ENCODE results near the gene NFIA. TPM values are rescaled to one million over a fixed set of nuclear protein-coding genes. Genes with fewer than 3 reads are reported as not detected.

Gene NFIA
- total and polyA plus RNA-seq, 5 experiments from 2014 or later, result 6.3 to 7.8 (median 7.4) TPM

- ATAC-seq, result no peak
- no peaks in the 10 kb centered on the region for H3K4me1 Mint-ChIP-seq
- POLR2A ChIA-PET, result no interaction called here
These were observed 399.9 kb downstream of the NFIA start for GRCh38 chr1:61482170-61482734.

DNA sequence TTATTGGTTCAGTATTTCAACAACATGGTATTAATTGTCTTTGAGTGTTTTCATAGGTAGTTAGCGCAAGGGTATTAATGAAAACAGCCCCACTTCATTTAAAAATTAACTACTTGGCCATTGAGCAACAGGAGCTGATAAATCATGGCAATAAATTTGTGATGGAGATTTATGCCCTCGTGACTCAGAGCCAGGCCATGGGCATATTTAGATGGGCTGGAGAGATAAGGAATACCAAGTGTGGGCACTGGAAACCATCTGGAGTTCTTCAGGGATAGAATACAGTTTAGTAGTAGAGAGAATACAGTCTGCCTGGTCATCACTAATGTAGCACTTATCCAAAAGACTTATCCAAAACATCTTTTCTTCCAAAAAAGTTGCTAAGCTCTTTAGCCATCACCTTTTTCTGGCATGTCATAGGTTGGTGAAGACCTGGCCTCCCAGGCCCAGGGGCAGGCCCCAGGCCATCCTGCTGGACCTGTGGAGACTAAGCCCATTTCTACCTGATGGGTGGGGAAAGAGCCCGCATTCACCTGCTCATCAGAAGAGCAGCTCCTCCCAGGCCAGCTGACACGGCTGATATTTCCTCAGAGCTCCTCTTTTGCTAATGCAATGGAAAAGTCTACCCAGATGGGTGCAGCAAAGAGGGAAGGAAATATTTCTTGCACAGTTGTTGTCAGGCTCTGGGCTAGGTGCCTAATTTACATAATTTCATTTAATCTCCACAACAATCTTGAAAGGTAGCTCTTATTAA lies 404.6 kb downstream of the NFIA start:
- Mint-ChIP-seq H3K27ac (no peak overlapping the region), H3K4me3 (no peak overlapping the region)
- POLR2A ChIA-PET, result no interaction called here

More at GRCh38 chr1:61482170-61482734, 399.9 kb downstream of the NFIA start:
- Mint-ChIP-seq H3K4me3 (no peak overlapping the region), H3K36me3 (no peaks in the 10 kb centered on the region), H3K9me3 (no peaks in the 10 kb centered on the region), H3K27me3 (peaks cover 1 to 16% (median 6%) of the 10 kb centered on the region in 5 donors), H3K27ac (no peak overlapping the region)
- no peak for DNase-seq

DNA sequence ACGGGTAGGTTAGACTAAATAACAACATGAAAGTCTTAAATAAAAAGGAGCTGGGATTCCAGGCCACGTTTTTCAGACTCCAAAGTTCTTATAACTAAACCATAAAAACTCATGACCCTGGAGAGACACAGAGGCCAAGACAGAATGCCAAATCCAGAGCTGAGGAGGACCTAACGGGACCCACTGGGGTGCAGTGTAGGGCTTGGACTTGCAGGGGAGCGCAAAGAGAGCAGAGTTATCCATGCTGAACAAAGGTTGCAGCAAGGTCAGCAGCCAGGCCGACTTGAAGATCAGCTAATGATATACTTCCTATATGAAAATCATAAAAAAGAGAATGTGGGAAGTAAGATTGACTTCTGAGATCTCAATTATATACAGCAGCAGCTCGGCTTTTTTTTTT lies 405.4 kb downstream of the NFIA start:
- DNase-seq, result no peak
- no peaks in the 10 kb centered on the region for H3K9me3 Mint-ChIP-seq
- peaks cover 0 to 5% (median 2%) of the 10 kb centered on the region in 5 donors for H3K27me3 Mint-ChIP-seq
- no peak overlapping the region for H3K4me3 Mint-ChIP-seq
- POLR2A ChIA-PET, result no interaction called here
- H3K27ac Mint-ChIP-seq, result no peak overlapping the region
- no peaks in the 10 kb centered on the region for H3K4me1 Mint-ChIP-seq
- ATAC-seq, result no peak
- no peaks in the 10 kb centered on the region for H3K36me3 Mint-ChIP-seq

More for the DNA sequence above, 404.6 kb downstream of the NFIA start:
- ATAC-seq (no peak), DNase-seq (no peak)
- Mint-ChIP-seq H3K9me3 (no peaks in the 10 kb centered on the region), H3K36me3 (no peaks in the 10 kb centered on the region), H3K27me3 (peaks cover 0 to 7% (median 2%) of the 10 kb centered on the region in 5 donors), H3K4me1 (no peaks in the 10 kb centered on the region)

DNA sequence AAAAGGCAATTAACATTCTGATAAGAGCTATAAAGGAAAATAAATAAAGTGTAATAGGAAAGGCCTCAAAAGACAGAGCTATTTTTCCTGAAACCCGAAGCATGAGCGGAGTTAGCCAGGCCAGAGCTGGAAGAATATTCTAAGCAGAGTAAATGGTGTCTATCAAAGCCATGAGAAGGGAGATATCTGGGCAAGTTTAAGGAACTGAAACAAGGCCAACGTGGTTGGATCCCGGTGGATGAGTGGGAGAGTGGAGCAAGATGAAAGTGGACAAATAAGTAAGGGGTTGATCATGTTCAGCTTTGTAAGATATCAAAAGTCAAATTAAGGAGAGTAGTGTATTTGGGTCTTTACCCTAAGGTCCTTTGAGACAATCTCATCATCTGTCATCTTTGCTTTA lies 408.6 kb downstream of the NFIA start:
- H3K27ac Mint-ChIP-seq, result no peak overlapping the region
- no peaks in the 10 kb centered on the region for H3K9me3 Mint-ChIP-seq
- POLR2A ChIA-PET, result no interaction called here
- DNase-seq (no peak), ATAC-seq (no peak)
- H3K27me3 Mint-ChIP-seq, result no peaks in the 10 kb centered on the region
- H3K4me3 Mint-ChIP-seq, result no peak overlapping the region
- no peaks in the 10 kb centered on the region for H3K36me3 Mint-ChIP-seq
- H3K4me1 Mint-ChIP-seq, result no peaks in the 10 kb centered on the region

GRCh38 chr1:61491497-61491896 lies 409.1 kb downstream of the NFIA start:
- H3K9me3 Mint-ChIP-seq, result no peaks in the 10 kb centered on the region
- no peaks in the 10 kb centered on the region for H3K27me3 Mint-ChIP-seq
- POLR2A ChIA-PET, result no interaction called here
- ATAC-seq, result no peak
- no peak for DNase-seq
- H3K4me1 Mint-ChIP-seq, result no peaks in the 10 kb centered on the region
- H3K4me3 Mint-ChIP-seq, result no peak overlapping the region
- no peak overlapping the region for H3K27ac Mint-ChIP-seq
- no peaks in the 10 kb centered on the region for H3K36me3 Mint-ChIP-seq

DNA sequence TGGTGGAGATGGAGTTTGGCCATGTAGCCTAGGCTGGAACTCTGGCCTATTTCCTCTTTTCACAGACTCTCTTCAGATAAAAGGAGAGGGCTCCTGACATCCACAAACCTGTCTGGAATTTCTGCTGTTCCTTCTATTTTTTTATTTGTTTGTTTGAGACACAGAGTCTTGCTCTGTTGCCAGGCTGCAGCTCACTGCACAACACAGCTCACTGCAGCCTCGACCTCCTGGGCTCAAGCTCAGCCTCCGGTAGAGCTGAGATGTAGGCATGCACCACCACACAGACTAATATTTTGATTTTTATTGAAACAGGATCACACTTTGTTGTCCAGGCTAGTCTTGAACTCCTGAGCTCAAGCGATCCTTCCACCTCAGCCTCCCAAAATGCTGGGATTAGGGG lies 411.6 kb downstream of the NFIA start:
- Mint-ChIP-seq H3K4me3 (no peak overlapping the region), H3K4me1 (no peaks in the 10 kb centered on the region), H3K27ac (no peak overlapping the region), H3K9me3 (no peaks in the 10 kb centered on the region), H3K36me3 (no peaks in the 10 kb centered on the region), H3K27me3 (no peaks in the 10 kb centered on the region)
- POLR2A ChIA-PET, result no interaction called here
- ATAC-seq (no peak), DNase-seq (no peak)

DNA sequence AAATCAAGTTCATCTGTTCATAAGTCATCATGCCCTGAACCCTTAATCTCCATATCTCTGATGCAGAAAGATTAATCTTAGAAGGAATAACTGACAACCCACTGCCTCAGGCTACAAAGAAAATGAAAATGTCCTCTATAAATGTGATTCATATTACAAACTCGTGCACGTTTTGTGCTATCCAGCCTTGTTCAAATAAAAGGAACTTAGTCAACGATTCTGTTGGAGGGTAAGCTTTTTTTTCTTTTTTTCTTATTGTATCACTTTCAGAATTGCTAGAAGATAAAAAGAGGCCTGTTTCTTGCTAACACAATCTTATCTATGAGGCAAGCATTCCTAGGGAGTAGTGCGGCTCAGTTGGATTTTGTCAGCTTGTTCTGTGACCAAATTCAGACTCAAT lies 414.1 kb downstream of the NFIA start:
- POLR2A ChIA-PET, result no interaction called here
- Mint-ChIP-seq H3K27ac (no peak overlapping the region), H3K4me1 (no peaks in the 10 kb centered on the region), H3K9me3 (no peaks in the 10 kb centered on the region), H3K27me3 (peaks cover 0 to 4% (median 0%) of the 10 kb centered on the region in 5 donors), H3K36me3 (no peaks in the 10 kb centered on the region), H3K4me3 (no peak overlapping the region)
- DNase-seq (no peak), ATAC-seq (no peak)

DNA sequence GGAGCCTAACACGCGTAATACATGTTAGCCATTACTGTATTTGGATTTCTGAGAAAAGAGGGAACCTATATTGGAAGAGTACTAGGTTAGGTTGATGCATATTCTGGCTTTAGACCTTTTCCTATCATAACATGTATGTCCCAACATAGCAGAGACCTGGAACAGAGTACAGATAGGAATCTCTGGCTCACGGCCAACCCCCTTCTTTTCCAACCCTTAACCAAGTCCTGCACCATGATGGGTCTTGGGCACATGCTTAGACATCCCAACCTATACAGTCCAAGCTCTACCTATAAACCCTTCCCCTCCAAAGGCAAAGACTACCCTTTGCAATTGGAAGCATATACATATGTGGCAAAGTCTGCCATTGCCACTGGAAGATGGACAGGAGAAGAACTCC lies 414.7 kb downstream of the NFIA start:
- Mint-ChIP-seq H3K36me3 (no peaks in the 10 kb centered on the region), H3K27ac (no peak overlapping the region), H3K9me3 (no peaks in the 10 kb centered on the region), H3K4me3 (no peak overlapping the region), H3K27me3 (peaks cover 0 to 4% (median 0%) of the 10 kb centered on the region in 5 donors), H3K4me1 (no peaks in the 10 kb centered on the region)
- POLR2A ChIA-PET, result no interaction called here
- ATAC-seq (no peak), DNase-seq (no peak)

DNA sequence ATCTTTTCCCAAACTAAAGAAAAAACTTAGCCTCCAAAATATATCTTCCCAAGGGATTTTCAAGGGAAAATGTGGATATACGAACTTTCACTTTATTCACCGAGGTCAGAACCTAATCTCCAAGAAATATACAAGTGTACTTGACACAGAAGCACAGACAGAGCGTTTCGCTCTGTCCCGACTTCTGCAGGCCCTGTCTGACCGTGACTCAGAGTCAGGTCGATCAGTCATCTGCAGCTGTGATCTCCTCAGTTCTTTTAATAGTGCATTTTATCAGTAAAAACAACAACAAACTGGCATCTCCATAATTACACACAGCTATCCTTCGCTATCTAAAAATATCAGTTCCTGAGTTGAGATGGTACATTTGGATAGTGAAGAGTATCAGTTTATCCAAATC lies 416.0 kb downstream of the NFIA start:
- no peaks in the 10 kb centered on the region for H3K9me3 Mint-ChIP-seq
- POLR2A ChIA-PET, result no interaction called here

DNA sequence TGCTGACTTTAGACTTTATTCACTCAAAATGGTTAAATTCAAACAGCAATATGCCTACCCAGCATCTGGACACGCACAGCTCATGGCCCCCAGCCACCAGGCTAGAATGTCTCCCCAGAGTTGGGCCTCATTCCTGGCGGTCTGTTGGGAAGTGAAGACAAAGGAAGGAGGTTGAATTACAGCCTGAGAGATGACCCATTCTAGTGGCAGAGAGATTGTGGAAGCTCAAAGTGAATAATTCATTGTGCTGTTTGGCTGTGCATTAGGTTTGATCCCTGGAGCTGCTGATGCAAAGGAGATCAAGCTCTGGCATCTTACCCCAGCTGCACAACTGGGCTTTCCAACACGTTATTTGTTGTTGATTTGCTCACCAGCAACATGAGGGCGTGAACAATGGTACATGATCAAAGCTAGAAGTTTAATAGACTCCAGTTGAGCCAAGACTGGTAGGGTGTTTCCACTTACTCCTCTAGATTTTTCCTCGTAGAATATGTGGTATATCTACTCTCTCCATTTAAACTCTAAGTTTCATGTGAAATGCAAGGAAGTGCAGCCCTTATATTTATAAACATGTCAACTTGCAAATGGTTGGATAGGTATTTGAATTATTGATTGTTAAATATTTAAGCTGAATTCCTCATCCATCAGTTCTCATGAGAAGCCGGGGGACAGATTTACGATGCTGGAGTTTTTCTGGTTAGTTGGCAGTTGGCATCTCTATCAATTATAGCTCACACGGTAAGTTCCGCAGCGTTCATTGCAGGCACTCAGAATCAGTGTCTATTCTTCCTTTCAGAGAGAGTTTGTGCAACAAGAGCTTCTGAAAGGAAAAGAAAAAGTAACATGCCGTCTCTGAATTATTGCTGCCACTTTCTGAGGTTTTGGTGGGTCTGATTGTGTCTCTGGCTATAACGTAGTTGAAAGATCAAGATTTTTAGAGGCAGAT lies 419.9 kb downstream of the NFIA start:
- POLR2A ChIA-PET, result no interaction called here
- ATAC-seq (no peak), DNase-seq (no peak)
- Mint-ChIP-seq H3K9me3 (no peaks in the 10 kb centered on the region), H3K4me1 (peaks cover 0 to 4% (median 1%) of the 10 kb centered on the region in 4 donors), H3K36me3 (no peaks in the 10 kb centered on the region), H3K27me3 (peaks cover 0 to 8% (median 2%) of the 10 kb centered on the region in 5 donors), H3K27ac (no peak overlapping the region), H3K4me3 (no peak overlapping the region)

More for the DNA sequence above, 416.0 kb downstream of the NFIA start:
- Mint-ChIP-seq H3K4me1 (peaks cover 0 to 4% (median 1%) of the 10 kb centered on the region in 4 donors), H3K27ac (no peak overlapping the region), H3K4me3 (no peak overlapping the region), H3K36me3 (no peaks in the 10 kb centered on the region), H3K27me3 (peaks cover 0 to 4% (median 0%) of the 10 kb centered on the region in 5 donors)
- ATAC-seq (no peak), DNase-seq (no peak)

DNA sequence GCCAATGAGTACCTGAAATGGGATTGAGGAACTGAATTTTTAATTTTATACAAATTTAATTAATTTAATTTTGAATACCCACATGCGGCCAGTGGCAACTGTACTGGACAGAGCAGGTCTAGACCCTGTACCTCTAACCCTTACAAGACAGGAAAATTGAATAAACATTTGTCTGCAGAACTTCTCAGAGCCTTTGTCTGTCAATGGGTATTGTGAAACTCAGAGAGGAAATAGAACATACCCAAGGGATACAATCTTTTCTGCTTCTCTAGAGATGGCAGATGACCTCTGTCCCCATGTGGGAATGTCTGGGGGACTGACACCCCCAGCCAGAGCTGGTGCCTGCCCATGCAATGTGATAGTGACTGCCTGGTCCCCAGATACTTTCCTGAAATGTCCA lies 421.9 kb downstream of the NFIA start:
- H3K9me3 Mint-ChIP-seq, result no peaks in the 10 kb centered on the region
- POLR2A ChIA-PET, result no interaction called here
- peaks cover 0 to 4% (median 1%) of the 10 kb centered on the region in 4 donors for H3K4me1 Mint-ChIP-seq
- no peaks in the 10 kb centered on the region for H3K36me3 Mint-ChIP-seq
- no peak overlapping the region for H3K4me3 Mint-ChIP-seq
- no peak for DNase-seq
- H3K27me3 Mint-ChIP-seq, result peaks cover 0 to 8% (median 2%) of the 10 kb centered on the region in 5 donors
- no peak for ATAC-seq
- no peak overlapping the region for H3K27ac Mint-ChIP-seq

GRCh38 chr1:61504852-61505390 lies 422.6 kb downstream of the NFIA start:
- ATAC-seq, result no peak
- peaks cover 0 to 2% (median 0%) of the 10 kb centered on the region in 9 donors for H3K9me3 Mint-ChIP-seq
- POLR2A ChIA-PET, result no interaction called here
- no peak for DNase-seq
- no peaks in the 10 kb centered on the region for H3K36me3 Mint-ChIP-seq
- no peak overlapping the region for H3K4me3 Mint-ChIP-seq
- H3K27ac Mint-ChIP-seq, result no peak overlapping the region
- peaks cover 0 to 4% (median 1%) of the 10 kb centered on the region in 4 donors for H3K4me1 Mint-ChIP-seq
- H3K27me3 Mint-ChIP-seq, result peaks cover 0 to 8% (median 2%) of the 10 kb centered on the region in 5 donors

DNA sequence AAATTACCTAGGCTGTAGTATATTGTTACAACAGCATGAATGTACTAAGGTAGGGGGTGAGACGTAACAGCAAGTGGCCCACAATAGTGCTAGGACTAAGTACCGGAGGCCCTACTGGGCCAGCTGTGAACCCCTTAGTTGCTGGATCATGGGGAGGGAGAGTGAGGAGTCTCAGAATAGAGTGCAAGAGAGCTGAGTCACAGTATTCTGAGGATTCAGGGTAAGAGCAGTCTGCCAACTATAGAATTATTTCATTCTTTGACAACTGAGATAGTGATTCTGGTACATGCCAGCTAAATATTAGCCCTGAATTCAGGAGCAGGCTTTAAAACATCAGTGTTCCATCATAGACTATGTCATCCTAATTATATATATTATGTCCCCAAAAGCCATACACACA lies 423.9 kb downstream of the NFIA start:
- POLR2A ChIA-PET, result no interaction called here
- peaks cover 0 to 2% (median 0%) of the 10 kb centered on the region in 9 donors for H3K9me3 Mint-ChIP-seq
- H3K4me3 Mint-ChIP-seq, result no peak overlapping the region
- no peak overlapping the region for H3K27ac Mint-ChIP-seq
- ATAC-seq, result no peak
- DNase-seq, result no peak
- peaks cover 0 to 4% (median 1%) of the 10 kb centered on the region in 4 donors for H3K4me1 Mint-ChIP-seq
- H3K36me3 Mint-ChIP-seq, result no peaks in the 10 kb centered on the region
- peaks cover 0 to 8% (median 0%) of the 10 kb centered on the region in 5 donors for H3K27me3 Mint-ChIP-seq

Data from naive thymus-derived CD8-positive, alpha-beta T cell (primary cell).